NCI-H2081 treated with DMSO at 0.1 percent for 48 hours (cell line): ENCODE results near the gene FRAS1.
"Not testable (repeated sequence)": the region's sequence is repeated elsewhere in the genome, so short reads cannot be mapped to it uniquely, and the experiment has no call there.

Experiments used
- DNase-seq: peaks from one replicate; lab custom pipeline; 2025; lab: John Stamatoyannopoulos, UW

The FRAS1 gene, protein sequence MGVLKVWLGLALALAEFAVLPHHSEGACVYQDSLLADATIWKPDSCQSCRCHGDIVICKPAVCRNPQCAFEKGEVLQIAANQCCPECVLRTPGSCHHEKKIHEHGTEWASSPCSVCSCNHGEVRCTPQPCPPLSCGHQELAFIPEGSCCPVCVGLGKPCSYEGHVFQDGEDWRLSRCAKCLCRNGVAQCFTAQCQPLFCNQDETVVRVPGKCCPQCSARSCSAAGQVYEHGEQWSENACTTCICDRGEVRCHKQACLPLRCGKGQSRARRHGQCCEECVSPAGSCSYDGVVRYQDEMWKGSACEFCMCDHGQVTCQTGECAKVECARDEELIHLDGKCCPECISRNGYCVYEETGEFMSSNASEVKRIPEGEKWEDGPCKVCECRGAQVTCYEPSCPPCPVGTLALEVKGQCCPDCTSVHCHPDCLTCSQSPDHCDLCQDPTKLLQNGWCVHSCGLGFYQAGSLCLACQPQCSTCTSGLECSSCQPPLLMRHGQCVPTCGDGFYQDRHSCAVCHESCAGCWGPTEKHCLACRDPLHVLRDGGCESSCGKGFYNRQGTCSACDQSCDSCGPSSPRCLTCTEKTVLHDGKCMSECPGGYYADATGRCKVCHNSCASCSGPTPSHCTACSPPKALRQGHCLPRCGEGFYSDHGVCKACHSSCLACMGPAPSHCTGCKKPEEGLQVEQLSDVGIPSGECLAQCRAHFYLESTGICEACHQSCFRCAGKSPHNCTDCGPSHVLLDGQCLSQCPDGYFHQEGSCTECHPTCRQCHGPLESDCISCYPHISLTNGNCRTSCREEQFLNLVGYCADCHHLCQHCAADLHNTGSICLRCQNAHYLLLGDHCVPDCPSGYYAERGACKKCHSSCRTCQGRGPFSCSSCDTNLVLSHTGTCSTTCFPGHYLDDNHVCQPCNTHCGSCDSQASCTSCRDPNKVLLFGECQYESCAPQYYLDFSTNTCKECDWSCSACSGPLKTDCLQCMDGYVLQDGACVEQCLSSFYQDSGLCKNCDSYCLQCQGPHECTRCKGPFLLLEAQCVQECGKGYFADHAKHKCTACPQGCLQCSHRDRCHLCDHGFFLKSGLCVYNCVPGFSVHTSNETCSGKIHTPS (N-terminal part only)

DNA sequence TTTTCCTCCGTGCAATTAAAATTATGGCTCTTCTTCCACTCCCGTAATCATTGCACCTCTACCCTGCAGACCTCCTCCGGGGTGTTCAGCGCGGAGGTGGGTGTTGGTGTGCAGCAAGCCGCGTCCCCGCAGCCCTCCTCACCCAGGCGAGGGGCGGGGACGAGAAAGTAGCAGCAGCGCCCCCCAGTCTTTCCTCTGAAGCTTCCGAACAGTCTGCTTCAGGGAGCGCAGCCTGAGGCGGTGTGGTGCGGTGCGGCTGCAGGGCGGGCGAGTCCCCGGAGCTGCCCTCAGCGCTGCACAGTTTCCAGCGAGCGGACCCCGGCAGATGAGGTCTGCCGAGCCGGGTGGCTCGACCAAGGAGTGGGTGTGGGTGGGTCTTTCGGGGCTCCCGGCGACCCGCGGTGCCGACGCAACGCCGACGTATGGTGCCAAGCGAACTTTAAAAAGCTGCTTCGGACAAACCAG is at the start of gene FRAS1:
Gene FRAS1, plus strand, starts transcription at position 189 of the 465 bp plus-strand sequence. CDS start 687 bp downstream, outside the sequence.
- DNase-seq = no peak

GRCh38 chr4:78011003-78011402 is 46.1 kb upstream of the FRAS1 start:
- not testable (repeated sequence) for DNase-seq

DNA sequence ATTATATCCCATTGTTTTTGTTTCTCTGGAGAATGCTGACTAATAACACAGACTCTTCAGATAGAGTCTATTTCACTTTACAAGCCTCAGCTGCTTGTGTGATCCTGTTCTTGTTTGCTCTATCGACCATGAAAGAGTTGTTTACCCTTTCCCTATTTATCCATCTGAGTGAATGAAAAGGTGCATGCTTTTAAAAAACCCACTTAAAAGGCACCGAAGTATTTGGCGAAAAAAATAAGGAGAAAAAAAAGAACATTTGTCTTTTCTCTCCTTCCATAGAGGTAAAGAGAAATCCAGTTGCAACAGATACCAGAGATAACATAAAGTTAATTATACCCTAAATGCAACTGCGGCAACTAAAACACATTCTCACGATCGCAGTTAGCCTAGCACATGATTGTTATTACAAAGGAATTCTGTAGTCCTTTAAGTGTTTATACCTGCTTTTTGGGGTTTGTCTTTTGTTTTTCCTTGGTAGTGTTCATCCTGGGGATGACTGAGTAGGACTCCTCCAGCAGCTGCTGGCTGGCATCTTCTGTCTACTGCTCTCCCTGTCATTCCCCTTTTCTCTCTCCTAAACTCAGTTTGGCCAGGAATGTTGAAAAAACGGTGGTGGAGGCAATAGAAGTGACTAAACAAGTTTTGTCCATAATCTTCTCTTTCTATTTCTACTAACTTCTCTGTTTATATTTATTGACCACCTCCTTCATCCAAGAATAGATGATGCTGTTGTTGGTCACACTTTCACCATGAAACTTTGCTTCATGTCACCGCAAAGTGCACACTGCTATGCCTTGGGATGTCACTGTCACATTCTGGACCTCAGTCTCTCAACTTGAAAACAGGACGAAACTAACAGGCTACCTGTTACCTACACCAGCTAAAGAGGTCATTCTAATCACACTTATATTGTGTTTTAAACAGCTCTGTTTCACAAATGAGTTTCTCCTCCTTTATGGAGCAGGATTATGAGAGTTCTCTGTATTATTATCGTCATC is 41.9 kb upstream of the FRAS1 start:
- no peak for DNase-seq

GRCh38 chr4:78018271-78019049 is 38.7 kb upstream of the FRAS1 start:
- no peak for DNase-seq

- no peak for DNase-seq
Measured at GRCh38 chr4:78019414-78019813, 37.7 kb upstream of the FRAS1 start.

GRCh38 chr4:78020677-78021076 is 36.4 kb upstream of the FRAS1 start:
- DNase-seq = no peak

DNA sequence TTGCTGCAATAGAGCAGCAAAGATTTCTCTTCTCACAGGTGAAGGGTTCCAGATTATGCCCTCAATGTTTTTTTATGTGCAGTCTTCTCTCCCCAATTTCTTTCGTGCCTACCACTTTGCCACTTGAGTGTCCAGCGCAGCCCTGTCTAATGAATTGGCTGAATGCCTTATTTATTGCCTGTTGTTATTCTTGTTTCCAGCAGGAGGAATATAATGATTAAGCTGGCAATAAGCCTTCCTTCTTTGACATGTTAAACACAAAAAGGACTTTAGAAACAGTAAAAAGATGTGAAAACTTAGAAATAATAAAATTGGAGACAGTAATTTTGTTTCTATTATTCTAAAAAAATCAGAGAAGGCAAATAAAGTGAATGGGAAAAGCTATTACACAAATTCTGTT is 34.6 kb upstream of the FRAS1 start:
- no peak for DNase-seq

DNA sequence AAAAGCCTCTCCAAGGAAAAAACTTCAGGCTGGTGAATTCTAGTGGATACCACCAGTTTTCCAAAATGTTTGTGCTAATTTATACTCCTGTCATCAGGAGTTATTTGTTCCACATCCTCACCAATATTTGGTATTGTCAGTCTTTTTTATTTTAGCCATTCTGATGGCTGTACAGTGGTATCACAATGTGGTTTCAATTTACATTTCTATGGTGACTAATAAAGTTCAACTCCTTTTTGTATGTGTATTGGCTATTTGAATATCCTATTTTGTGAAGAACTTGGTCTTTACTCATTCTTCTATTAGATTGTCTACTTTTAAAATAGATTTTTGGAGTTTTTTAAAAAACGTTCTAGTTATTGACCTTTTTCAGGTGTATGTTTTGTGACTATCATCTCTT is 33.0 kb upstream of the FRAS1 start:
- DNase-seq = no peak

- DNase-seq = no peak
Measured at GRCh38 chr4:78024576-78025091, 32.5 kb upstream of the FRAS1 start.

DNA sequence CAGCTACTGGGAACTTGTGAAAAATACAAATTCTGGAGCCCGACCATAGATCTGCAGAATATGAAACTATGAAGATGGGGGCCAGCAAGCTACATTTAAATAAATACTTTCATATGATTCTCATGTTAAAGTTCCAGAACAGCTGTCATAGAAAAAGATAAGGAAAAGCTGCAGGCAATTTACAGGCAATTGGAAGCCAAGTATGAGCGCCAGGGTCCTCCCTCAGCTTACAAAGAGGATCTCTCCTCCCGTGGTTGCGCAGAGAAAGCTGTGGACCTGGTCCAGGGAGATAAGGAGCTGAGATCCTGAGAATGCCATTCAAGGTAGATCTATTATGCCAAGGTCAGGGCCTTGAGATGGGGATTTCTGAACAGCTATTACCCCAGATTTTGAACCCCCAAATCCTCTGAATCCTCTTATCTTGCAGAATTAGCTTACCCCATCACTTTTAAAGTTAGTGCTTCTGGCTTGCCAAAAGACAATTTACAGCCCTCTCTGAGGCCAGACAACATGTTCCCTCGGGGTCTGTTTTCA is 25.6 kb upstream of the FRAS1 start:
- no peak for DNase-seq

DNA sequence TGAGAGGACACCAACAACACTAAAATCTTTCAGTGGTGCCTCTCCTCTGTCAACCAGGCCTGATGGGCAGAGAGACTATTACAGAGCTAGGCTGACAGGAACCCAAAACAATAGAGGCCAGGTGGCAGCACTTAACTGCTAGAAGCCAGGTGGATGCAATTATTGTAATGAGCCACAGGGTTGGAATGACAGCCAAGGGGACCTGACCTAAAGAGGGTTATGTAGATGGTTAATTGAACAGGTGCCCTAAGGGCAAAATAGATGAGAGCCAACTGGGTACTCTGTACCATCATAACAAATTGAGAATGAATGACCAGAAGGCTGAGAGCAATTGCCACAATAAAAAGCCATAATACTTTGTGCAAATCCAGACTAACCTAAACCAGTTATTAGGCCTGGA is 24.7 kb upstream of the FRAS1 start:
- DNase-seq = peak; percentile 97

DNA sequence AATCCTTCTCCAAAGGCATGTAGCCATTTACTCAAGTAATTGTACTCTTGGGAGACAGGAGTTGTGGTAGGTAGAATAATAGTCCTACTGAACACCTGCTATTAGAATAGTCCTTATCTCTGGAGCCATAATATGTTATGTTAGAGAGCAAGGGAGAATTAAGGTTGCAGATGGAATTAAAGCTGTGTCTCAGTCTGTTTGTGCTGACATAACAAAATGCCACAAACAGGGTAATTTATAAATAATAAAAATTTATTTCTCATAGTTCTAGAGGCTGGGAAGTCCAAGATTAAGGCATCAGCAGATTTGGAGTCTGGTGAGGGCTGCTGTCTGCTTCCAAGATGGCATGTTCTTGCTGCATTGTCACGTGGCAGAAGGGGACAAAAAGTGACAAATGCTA is 24.2 kb upstream of the FRAS1 start:
- no peak for DNase-seq

- DNase-seq = no peak
Measured at GRCh38 chr4:78033861-78034260, 23.3 kb upstream of the FRAS1 start.

DNA sequence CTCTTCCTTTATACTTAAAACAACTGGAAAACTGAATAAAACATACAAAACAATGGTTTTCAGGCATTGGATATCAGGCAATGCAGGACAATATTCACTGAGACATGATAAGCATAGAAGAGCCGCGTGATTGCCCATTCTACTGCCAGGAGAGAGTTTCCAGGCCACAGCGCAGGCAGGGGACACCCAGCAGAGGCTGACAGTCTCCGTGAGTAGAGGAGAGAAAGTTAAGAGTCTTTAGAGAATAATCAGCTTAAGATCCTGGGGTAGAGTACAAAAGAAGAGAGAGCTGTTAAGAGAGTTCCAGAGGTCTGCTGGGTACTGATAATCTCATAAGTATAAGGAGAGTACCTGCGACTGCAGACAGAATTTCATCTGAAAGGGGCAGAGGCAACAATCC is 18.4 kb upstream of the FRAS1 start:
- DNase-seq = no peak

DNA sequence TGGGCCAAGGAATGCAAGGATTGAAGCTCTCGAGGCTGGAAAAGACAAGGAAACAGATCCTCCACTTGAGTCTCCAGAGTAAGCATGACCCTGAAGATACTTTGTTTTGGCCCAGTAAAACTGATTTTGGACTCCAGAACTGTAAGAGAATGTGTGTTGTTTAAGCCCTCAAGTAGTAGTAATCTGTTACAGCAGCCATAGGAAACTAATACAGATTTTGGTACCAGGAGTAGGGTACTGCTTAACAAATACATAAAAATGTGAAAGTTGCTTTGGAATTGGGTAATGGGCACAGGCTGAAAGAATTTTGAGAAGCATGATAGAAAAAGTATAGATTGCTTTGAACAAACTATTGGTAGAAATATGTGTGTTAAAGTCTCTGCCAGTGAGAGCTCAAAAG is 17.4 kb upstream of the FRAS1 start:
- no peak for DNase-seq

DNA sequence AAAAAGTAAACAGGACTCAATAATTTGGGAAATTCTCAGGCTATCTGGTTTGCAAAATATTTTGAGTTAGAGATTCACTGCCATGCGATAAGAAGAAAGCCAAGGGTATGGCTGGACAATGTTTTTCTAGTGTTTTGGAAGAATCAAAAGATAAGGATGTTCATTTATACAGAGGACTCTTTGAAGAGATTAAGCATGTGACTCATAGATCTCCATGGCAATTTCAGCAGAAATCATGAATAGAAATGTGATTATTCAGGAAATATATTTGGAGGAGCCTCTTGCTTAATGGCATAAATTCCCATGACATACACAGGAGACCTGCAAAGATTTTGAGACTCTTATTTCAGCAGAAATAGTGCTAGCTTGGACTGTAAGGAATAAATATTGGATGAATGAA is 16.7 kb upstream of the FRAS1 start:
- no peak for DNase-seq

GRCh38 chr4:78047366-78047765 is 9.8 kb upstream of the FRAS1 start:
- DNase-seq = no peak

DNA sequence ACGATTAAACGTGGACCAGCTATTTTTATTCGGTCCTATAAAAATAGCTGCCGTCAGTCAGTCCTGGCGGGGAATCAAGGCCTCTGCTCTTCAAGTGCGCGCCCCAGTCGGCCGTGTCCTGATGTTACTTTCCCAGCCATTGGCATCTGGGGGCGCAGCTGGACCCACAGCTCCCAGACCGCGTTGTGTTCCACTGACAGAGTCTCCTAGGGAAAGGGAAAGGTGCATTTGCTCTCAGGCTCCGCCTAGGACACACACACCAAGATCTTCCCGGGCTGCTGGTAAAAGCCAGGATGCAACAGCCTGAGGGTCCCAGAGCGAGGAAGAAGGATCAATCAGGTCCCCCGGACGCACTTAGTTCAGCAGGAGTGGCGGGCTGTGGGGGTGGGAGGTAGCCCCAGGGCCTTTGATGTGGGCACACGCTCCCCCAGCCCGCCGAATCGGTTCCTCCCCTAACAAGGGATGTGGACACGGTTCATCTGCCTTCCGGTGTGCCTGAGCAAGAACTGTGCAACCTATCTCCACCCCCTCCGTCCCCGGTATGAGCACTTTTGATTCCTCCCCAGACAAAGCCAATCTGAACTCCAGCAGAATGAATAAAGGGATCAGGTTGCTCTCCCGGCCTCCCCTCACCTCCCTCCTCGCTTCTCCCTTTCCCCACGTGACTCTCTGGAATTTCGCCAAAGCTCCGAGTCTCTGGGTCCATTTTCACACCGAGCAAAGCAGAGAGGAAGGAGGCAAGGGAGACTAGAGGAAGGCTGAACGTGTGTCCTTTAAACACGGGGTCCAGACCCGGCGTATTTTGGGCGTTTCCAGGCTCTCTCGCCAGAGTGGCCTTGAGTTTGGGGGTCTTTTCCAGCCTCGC is 626 bp upstream of the FRAS1 start:
- DNase-seq = peak; percentile 5
